T-helper 1 cell (primary cell): ENCODE measurements around the gene TGFBR2.

ENCODE experiments used
- DNase-seq, 5 donors: peaks; one replicate each; pipeline ENCODE4 v3.0.0-alpha.2; 2012 to 2020

TGFBR2 gene

DNA sequence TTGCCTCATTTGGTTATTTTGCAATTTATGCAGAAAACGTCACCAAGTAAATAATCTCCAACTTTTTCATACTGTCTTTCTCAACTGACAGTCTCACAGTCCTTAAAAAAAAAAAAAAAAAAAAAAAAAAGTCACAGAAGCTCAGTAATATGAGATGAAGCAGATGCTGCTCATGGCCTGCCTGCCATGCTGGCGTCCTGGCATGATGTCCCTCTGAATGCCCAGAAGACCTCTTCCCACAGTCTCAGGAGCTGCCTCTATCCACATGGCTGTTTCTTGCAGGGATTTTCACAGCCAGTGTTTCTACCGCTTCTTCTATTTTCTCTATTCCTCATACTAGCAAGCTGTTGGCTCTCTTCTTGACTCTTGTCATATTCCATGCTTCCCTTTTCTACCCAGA is 87.7 kb downstream of the TGFBR2 start:
- no peak for DNase-seq

GRCh38 chr3:30694668-30695067 is 88.3 kb downstream of the TGFBR2 start:
- DNase-seq, result no peak

- no peak for DNase-seq
Measured at GRCh38 chr3:30695302-30696061, 89.1 kb downstream of the TGFBR2 start.

DNA sequence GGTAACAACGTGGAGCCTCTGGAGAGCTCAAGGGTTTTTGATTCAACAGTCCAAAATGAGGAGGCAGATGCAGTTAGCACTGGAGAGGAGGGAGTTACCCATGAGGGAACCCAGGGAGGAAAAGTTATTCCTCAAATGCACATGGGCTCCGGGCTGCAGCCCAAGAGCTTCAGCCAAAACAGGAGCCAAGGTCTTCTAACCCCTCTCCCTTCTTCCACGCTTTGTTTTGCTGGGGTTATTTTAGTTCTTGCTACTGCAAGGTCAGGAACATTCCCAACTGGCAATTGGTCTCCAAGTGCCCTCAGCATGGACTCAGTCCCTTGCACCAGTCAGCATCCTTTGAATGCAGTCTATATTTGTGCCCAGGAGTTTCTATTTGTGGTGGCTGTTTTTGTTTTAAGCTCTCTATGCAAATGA is 90.0 kb downstream of the TGFBR2 start:
- DNase-seq, result no peak

DNA sequence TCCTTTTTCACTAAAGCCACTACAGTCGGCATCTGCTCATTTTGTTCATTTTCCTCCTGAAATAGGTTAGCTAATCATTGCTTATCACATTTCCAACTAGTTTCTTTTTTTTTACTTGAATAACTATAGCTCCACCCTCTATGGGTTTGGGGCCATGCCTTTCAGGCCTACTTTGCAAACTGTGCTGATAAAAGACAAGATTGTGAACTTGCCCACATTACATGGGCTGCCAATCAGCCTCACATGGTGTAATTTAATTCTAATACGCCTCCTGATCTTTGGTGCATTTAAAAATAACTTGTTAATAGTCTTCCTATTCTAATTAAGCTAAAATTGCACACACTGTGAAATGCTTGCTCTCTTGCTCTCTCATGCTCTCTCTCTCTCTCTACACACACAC is 90.5 kb downstream of the TGFBR2 start:
- DNase-seq, result no peak

DNA sequence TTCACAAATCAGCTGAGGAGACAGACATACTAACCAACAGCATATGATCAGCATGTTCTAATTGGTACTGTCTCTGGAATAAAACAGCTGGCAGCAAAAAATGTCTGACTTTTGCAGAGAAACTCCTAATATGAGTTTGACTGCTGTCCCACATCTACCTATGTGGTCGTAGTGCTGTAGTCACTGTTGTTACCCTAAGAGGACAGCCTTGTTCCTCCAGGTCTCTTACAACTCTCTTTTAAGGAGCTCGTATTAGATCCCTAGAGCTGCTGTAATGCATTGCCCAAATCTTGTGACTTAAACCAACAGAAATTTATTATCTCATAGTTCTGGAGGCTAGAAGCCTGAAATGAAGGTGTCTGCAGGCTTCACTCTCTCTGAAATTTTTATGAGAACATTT is 92.1 kb downstream of the TGFBR2 start:
- no peak for DNase-seq

- DNase-seq, result no peak
Measured at GRCh38 chr3:30699927-30700326, 93.5 kb downstream of the TGFBR2 start.

DNA sequence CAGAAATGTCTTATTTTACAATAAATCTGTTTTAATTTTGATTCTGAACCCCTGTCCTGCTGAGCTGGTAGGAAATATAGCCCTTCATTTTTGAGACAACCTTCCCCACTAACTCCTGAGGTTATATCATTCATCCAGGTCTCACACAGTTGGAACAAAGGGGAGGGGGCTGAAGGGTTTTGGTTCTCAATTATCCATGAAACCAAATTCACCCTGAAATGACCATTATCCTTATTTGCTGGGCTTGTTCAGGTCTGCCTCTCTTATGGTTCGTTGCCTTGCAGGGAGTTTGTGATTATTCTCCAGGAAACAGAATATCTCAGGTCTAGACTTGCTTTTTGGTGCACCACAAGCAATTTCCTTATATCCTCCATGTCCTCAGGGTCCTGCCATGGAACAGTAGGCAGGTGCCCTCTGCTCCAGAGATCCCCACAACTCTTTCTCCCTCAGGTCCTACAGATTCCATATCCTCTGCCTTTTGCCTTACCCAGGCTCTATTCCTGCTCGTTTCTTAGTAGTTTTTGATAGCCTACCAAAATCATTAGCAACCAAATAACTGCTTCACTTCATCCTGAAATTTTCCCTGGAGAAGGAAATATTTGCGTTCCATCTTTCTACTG is 94.4 kb downstream of the TGFBR2 start:
- no peak for DNase-seq

DNA sequence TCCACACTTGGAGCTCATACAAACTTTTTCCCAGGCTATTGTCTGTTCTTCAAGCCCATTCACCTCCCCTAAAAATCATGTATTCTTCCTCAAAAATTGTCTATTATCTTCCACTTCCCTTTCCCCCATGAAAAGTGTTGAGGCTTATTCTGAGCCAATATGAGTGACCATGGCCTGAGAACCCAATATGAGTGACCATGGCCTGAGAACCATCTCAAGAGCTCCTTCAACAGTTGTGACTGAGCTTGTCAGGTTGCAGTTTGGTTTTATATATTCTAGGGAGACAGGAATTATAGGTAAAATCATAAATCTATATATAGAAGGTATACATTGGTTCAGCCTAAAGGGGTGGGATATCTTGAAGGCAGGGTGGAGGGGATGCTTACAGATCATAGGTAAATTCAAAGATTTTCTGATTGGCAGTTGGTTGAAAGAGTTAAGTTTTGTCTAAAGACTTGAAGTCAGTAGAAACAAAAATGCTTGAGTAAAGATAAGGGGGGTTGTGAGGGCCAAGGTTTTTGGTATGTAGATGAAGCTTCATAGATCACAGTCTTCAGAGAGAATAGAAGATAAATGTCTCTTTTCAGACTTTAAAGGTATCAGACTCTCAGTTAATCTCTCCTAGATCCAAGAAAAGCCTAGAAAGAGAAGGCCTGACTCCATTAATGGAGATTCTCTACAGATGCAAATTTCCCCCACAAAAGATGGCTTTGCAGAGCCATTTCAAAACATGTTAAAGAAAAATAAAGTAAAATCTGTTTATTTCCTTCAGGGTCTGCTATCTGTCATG is 95.8 kb downstream of the TGFBR2 start:
- no peak for DNase-seq

DNA sequence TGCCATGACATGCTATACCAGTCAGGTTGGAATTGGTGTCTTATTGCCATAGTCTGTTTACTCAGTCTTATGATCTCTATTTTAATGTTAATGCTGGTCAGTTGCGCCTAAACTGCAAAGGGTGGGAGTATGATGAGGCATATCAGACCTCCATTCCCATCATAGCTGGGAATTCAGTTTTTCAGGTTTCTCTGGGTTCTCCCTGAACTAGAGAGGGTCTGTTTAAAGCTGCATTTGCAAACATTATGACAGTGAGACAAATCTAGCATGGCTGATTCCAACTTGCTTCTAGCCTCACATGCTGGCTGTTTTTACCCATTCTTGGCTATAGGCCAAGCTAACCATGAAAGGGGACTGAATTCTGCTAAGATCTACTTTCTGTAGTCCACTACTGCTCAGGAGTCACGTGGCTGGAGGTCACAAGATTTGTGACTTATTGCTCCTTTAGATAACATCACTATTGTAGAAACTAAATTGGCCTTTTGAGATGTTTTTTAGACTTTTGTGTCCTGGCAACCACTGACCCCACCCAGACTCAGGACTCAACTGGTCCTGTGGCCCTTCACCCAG is 96.5 kb downstream of the TGFBR2 start:
- DNase-seq, result no peak

GRCh38 chr3:30704931-30705890 is 98.8 kb downstream of the TGFBR2 start:
- DNase-seq, result no peak

DNA sequence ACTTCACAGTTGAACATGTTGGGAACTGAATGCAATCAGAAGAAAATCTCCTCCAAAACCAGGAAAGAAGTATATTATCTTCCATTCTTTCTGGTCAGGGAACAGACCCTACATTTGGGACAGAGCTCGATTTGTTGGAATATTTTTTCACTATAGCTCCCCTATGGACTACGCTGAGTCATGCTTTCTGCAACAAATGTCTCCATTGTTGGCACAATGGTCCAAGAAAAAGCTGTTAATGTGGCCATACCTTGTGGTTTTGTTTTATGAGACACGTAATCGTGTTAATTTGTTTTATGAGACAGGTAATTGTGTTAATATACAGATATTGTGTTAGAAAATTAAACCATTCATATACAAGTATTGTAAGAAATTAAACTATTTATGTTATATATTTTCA is 101.4 kb downstream of the TGFBR2 start:
- no peak for DNase-seq

GRCh38 chr3:30708472-30708871 is 102.1 kb downstream of the TGFBR2 start:
- no peak for DNase-seq

- DNase-seq, result no peak
Measured at GRCh38 chr3:30710017-30710416, 103.6 kb downstream of the TGFBR2 start.

DNA sequence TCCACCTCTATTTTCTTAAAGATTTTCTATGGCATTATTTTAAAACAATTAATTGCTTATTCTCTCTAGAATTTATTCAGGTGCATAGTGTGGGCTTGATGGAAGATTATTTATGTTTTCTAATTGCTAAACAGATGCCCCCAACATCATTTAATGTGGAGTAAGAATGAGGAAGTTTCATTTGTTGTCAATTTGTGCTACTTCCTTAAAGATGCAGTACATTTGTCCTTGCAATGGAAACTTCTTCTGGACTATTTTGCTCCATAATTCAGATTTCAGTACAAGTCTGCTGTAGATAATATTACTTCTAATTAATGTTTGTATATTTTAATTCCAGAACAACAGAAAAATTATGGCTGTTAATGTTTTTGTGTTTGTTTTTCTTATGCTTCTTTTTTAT is 104.8 kb downstream of the TGFBR2 start:
- no peak for DNase-seq

DNA sequence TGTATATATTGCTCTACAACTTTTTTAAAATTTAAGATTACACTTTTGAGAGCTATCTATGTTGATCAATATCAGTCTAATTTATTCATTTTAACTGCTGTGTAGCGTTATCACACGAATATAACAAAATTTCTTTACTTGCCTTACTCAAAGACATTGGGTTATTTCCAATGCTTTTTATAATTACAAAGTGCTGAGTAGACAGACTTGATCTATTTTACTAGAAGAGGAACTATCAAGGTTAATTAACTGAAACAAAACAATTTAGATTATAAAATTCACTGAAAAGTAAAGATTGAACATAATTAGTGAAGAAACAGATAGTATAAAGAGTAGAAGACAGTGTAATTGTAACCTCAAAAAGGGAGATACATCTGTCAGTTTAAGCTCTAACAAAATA is 105.5 kb downstream of the TGFBR2 start:
- no peak for DNase-seq

DNA sequence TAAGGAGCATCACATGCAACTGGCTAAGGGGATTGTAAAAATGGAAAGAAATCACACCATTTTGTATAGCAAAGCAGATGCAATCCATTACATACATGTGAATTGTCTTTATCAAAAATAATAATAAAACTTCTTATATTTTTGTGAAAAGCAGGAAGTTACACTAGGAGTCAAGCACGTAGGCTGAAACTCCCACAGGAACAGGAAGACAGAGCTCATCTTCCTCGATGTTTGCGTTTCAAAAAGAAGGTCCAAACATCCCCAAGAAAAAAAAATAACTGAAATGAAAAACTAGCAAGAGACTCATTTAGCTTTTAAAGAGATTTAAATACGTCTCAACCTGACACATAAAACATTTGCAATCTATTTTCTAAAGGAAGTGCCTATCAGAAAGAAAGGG is 106.6 kb downstream of the TGFBR2 start:
- no peak for DNase-seq

DNA sequence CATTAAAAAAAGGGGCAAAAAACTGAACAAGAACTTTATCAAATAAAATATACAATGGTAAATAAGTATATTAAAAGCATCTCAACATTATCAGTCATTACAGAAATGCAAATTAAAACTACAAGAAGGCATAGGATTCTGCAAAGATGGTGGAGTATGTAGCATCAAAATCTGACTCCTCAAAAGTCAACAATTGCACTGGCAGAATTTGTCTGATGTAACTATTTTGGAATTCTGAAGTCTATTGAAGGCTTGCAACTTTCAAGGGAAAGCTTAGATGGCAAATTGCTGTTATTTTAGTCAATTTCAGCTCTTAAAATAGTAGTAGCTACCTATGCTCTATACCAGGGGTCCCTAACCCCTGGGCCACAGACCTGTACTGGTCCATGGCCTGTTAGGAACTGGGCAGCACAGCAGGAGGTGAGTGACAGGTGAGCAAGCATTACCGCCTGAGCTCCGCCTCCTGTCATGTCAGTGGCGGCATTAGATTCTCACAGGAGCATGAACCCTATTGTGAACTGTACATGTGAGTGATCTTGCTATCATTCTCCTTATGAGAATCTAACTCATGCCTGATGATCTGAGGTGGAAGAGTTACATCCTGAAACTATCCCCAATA is 107.6 kb downstream of the TGFBR2 start:
- no peak for DNase-seq

- DNase-seq, result no peak
Measured at GRCh38 chr3:30719536-30719935, 113.1 kb downstream of the TGFBR2 start.

DNA sequence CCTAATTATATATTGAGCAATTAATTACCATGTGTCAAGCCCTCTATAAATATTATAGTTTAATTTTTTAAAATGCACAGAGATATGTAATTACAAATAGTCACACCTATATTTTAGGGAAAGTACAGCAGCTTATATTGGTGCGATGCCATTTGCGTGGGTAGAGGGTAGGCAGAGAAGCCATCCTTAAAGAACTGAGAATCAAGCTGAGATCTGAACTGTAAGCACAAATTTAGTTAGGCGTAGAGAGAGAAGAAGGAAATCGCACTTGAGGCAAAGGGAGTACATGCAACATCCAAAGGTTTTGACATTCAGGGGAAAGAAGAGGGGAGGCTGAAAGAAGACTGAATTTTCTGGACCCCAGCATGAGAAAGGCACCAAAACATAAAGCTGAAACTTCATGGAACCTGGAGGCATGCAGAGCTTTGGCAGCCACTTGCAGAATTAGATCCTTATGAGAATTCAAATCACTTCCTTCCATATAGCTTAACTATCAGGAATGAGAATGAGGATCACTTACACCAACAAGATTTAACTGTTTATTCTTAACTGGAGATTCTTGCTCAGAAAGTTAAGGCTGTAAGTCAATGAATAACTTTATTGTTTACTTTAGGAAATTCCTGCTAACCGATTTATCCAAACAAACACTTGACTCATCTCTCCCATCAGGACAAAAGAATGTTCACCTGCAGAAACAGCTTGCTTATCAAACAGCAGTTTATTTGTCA is 114.3 kb downstream of the TGFBR2 start:
- no peak for DNase-seq

DNA sequence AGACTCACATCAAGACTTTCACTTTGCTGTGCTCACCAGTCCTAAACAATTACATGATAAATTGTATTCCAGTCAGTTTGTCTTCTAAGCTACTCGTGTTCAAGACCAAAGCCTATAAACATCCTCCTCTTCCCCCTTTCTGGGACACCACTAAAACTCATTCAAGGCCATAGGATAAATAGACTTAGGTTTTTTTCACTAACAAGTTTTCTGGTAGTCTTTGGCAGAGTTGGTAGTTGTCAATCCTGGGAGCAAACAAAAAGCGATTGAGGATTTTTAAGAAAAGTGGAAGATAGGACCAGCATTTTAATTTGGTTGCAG is 114.9 kb downstream of the TGFBR2 start:
- DNase-seq, result no peak
